H7 (cell line): ENCODE results near the gene SCLY. TPM values are rescaled to one million over a fixed set of nuclear protein-coding genes. Genes with fewer than 3 reads are reported as not detected.
A peak's percentile ranks its signal among the peaks of the same experiment; 100 is the strongest.

ENCODE experiments used
- DNase-seq: peaks from one replicate; pipeline ENCODE4 v3.0.0; 2012
- H3K27me3 ChIP-seq: 2 replicates; pipeline ENCODE4 v1.6.0; 2011; ENCODE audit warnings: mild to moderate bottlenecking, low read length; ENCODE audit not compliant: control insufficient read depth, insufficient read depth
- H3K36me3 ChIP-seq: replicated peaks from 2 replicates; pipeline ENCODE4 v1.5.1; 2011; ENCODE audit warnings: low read length; ENCODE audit not compliant: control insufficient read depth, insufficient read depth
- H3K4me3 ChIP-seq: 2 replicates; pipeline ENCODE4 v1.5.1; 2011; ENCODE audit warnings: low read depth, mild to moderate bottlenecking, control low read depth, low read length, moderate library complexity; ENCODE audit not compliant: insufficient read depth
- total RNA-seq: library from RNA; depleted of rRNA; stranded (reverse); fragments of >200 nt; shearing (Covaris generic); gene quantifications from 2 replicates; pipeline ENCODE4 v1.2.3, GENCODE V29; 2014

SCLY gene
- total RNA-seq, 1 experiment from 2014 or later, result 53.0 TPM

DNA sequence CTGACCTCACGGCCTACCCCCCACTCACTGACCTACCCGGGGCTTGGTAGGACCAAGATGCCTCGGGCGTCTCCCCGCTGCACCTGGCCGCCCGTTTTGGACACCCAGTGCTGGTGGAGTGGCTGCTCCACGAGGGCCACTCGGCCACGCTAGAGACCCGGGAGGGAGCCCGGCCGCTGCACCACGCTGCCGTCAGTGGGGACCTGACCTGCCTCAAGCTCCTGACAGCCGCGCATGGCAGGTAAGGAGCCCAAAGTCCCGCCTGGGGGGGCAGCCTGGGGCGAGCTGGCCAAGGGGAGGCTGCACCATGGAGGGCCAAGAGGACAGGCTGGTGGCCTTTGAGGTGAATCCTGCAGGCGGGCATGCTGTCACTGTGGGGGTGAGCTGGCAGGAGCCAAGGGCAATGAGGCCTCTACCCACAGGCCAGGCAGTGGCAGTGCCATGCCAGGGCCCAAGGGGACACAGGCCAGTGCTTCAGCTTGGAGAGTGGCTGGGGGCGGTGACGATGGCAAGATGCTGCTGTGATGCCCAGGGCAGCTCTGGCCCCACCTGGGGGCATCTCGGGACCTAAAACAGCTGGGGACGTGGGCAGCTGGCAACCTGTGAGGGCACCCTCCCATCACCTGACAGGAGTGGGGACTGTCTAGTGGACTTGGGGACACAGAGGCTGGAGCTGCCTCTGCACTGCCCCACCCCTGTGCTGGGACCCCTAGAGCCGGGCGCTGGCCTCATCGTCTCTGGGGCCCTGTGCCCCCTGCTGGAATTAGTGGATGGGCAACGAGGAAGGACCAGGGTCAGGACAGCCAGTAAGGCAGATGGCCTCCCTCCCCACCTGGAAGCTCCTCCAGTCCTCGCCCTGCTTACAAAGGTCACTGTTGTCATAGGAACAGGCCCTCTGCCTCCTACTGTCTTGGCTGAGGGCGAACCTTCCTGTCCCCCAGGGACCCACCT lies 41.4 kb downstream of the SCLY start:
- H3K4me3 ChIP-seq, result no peak overlapping the region
- H3K27me3 ChIP-seq, result no peaks in the 10 kb centered on the region
- H3K36me3 ChIP-seq, result no peaks in the 10 kb centered on the region
- peak; percentile 78 for DNase-seq

DNA sequence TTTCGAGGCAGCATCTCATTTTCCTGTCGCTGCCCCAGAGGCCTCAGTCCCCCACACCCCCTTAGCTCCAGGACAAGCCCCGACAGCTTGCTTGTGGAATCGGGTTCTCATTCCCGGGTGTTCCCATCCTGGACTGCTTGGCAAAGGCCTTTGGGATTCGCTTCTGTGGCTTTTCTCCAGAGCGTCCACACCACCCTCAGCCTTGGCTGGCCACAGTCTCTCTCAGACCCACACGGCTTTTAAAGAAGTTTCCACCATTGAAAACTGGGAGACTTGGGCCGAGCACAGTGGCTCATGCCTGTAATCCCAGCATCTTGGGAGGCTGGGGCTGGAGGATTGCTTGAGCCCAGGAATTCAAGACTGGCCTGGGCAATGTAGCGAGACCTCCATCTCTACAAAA lies 42.1 kb downstream of the SCLY start:
- no peak for DNase-seq
- H3K36me3 ChIP-seq, result no peaks in the 10 kb centered on the region
- H3K4me3 ChIP-seq, result no peak overlapping the region
- H3K27me3 ChIP-seq, result no peaks in the 10 kb centered on the region

DNA sequence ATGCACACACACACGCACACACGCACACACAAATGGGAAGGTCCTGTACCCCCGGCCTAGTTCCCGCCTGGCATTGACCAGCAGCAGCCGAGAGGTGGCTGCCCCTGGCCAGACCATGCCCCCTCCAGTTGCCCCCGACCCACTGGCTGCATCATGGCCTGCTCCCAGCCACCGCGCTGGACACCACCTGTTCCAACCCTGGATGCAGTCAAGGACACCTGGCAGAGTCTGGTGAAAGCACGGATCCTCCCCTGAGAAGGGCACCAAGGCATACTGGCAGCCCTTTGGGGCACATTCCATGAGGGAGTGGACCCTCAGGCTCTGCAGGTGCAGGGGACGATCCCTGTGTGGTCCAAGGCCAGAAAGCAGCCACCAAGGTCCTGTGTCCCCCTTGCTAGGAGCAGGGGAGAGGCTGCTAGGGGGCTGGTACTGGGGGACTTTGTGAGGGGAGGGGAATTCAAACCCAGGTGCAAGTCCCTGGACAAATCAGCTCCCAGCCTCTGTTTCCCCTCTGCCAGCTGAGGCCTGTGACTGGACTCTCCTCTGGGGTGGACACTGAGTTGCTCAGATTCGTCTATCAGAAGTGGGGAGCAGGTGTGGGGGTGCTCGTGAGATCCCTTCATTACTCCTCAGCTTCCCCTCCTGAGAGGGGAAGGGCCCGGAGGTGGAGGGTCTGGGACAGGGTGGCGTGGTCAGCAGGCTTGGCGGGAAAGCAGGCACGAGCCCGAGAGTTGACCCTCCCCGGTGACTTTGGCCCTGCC lies 42.8 kb downstream of the SCLY start:
- no peaks in the 10 kb centered on the region for H3K27me3 ChIP-seq
- DNase-seq, result peak; percentile 43
- no peaks in the 10 kb centered on the region for H3K36me3 ChIP-seq
- no peak overlapping the region for H3K4me3 ChIP-seq

DNA sequence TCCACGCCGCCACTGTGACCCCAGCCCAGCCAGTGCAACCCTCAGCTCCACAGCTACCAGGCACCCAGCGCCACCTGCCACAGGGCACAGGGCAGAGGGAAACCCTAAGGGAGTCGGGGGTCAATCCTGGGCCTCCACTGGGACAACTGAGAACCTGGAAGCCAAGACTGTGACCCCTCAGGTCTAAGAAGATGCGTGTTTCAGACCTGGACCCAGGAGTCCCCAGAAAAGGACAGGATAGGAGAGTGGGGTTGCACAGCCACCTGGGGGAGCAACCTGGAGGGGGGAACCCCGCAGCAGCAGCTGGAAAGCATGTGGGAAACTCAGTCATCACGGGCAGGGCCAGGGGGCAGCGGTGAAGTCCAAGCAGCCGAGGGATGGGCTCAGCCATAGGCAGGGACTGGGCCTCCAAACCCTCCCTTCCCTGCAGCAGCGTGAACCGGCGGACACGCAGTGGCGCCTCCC lies 43.5 kb downstream of the SCLY start:
- Histone ChIP-seq H3K4me3 (no peak overlapping the region), H3K36me3 (no peaks in the 10 kb centered on the region), H3K27me3 (no peaks in the 10 kb centered on the region)
- no peak for DNase-seq

DNA sequence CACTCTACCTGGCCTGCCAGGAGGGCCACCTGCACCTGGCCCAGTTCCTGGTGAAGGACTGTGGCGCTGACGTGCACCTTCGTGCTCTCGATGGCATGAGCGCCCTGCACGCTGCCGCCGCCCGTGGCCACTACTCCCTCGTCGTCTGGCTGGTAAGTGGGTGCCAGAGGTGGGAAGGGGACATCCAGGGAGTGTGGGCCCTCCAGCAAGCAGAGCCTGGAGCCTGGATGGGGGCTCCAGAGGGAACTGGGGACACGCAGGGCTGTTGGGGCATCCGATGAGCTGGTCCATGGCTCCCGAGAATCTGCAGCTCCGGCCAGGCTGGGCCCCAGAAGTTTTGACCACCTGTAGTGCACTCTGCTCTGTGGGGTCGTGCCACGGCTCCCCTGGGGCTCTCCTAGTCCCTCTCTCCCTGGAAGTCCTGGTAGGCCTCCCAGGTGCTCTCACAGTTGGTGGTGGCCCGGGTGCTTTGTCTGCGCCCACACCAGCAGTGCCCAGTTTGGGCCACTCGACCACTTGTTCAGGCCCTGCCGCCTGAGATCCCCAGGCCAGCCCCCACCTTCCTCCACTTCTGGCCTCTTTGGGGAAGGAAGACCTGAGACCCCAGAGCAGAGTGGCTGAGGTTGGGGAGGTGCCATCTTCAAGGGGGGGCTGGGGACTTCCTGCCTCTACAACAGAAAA lies 44.0 kb downstream of the SCLY start:
- Histone ChIP-seq H3K36me3 (no peaks in the 10 kb centered on the region), H3K27me3 (no peaks in the 10 kb centered on the region), H3K4me3 (no peak overlapping the region)
- peak; percentile 54 for DNase-seq

DNA sequence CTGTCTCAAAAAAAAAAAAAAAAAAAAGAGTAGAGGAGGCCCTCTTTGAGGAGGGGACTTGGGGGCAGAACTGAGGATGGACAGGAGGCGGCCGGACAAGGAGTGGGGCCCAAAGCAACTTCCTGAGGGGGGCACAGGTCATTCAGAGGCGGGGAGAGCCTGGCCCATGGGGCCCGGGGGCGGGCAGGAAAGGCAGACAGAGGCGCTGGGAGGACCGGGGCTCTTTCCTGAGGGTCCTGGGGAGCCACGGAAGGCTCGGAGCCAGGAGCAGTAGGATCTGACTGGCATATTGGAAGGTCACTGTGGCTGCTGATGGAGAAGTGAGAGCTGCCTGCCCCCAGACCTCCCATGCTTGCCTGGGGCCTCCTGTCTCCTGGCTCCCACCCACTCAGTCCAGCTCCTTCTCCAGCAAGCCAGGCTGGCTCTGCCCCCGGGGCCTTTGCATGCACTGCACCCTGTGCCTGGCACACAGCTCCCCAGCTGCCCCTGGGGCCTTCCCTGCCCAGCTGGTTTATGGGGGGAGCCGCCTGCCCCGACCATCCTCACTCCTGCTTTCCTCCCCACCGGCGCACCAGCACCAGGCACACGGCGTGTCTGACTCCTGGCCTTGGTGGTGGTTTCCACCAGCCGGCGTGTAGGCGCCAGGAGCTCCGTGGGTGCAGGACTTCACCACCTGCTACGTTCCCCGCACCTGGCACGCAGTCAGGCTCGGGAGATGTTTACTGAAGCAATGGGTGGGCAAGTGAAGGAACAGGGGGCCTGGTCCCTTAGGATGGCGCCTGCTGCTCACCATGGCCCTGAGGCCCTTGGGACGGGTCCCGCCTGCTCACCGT lies 44.9 kb downstream of the SCLY start:
- Histone ChIP-seq H3K36me3 (no peaks in the 10 kb centered on the region), H3K4me3 (no peak overlapping the region), H3K27me3 (no peaks in the 10 kb centered on the region)
- peak; percentile 53 for DNase-seq

DNA sequence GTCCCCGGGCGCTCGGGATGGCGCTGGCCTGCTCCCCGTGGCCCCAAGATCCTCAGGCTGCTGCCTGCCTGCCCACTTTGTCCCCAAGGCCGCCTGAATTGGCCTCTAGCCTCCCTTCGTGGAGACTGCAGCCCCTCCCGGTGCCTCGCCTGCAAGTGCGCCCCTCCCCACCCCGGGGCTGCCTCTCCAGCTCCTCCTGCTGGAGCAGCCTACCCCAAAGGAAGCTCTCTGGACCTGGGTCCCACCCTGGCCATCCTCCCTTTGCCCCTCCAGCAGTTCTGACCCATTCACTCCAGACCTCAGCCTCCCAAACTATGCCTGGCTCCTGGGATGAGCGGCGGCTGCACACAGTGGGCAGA lies 45.5 kb downstream of the SCLY start:
- Histone ChIP-seq H3K36me3 (no peaks in the 10 kb centered on the region), H3K27me3 (no peaks in the 10 kb centered on the region), H3K4me3 (no peak overlapping the region)
- peak; percentile 89 for DNase-seq

DNA sequence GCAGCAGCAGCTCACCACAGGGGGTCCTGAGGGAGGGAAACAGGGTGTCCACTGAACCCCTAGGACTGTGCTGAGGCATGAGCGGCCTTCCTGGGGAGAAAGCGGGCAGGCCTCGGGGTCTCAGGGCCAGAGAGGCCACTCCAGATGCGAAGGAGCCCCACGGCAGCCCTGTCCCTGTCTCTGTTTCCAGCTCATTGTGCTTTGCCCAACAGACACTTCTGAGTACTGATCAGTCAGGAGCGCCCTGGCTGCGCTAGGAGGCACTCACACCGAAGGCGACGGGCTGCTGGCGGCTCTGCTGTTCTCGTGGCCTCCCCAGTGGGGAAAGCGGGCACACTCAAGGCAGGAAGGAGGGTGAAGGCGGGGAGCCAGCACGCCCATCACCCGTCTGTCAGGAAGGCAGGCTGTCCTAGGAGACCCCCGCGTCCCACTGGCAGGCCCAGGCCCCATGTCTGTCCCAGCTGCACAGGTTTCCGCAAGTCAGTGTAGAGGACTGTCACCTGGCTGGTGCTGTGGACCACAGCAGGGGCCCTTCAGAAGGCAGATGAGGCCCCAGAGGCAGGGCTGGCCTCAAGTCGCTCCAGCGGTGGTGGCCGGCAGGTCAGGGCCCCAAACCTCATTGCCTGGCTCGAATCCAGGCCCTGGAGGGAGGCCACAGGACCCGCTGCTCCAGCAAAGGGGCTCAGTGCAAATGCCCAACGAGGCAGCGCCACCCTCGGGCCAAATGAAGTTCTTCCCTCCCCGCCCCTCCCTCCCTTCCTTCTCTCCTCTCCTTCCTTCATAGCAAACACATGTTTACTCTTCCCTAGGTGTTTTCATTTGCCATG lies 46.1 kb downstream of the SCLY start:
- Histone ChIP-seq H3K27me3 (no peaks in the 10 kb centered on the region), H3K4me3 (no peak overlapping the region), H3K36me3 (no peaks in the 10 kb centered on the region)
- peak; percentile 90 for DNase-seq

DNA sequence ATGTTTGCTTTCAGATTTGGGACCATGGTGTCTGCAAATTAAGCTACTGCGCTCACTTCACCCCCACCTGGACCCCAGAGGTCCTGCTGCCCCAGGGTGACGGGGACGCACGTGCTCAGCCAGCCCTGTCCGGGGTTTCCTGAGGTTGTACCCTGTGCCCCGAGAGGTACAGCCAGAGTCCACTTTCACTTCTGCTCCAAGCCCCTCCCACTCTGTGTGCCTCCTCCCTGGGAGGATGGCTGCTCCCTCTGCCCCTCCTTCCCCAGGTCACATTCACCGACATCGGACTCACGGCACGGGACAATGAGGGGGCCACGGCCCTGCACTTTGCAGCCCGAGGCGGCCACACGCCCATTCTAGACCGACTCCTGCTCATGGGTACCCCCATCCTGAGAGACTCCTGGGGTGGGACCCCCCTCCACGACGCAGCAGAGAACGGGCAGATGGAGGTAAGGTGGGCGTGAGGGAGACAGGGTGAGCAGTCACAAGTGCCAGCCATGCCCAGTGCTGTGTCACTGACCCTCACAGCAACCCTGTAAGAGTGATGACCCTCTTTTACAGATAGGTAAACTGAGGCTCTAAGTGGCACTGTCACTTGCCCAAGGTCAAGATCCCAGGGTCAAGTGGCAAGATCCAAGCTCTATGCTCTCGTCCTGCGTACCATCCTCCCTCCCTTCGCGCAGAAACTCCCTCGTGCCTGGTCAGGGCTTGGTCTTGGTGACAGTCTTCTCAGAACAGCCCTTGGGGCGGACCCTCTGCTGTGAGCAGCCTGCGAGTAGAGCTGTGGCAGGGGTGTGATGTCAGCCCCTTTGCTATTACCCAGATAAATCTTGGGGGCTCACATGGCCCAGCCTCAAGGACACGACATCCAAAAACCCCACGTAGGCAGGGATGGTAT lies 47.0 kb downstream of the SCLY start:
- Histone ChIP-seq H3K27me3 (no peaks in the 10 kb centered on the region), H3K36me3 (no peaks in the 10 kb centered on the region), H3K4me3 (no peak overlapping the region)
- DNase-seq, result peak; percentile 72

DNA sequence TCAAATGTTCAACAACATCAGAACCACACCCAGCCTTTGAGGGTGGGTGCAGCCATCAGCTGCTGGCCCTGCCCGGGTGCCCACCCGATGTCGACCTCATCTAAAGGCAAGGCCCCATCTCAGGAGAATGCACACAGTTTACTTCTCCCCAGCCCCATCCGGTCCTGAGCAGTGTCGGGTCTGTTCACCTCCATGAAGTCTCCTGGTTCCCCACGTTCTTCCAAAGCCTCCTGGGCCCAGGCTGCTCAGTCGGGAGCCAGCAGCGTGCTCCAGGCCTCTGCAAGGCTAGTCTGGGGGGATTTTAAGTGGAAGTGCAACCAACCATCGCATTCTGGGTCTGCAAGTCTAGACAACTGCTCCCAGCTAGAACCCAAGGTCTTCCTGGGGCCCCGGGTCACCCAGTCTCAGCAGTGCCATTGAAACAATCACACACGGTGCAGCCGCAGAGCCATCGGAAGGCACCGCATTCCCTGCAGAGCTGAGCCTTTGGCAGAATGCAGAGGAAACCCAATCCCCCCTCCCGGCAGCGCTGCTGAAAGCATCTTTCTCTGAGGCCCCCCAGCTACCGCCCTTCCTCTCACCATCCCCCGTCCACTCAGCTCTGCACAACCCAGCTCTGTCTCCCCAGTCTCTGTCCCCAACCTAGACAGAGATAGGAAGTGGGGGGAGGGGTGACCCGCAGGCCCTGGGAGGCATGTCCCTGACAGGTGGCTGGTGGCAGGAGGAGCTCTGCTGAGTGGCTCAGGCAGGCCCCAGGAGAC lies 47.8 kb downstream of the SCLY start:
- Histone ChIP-seq H3K4me3 (no peak overlapping the region), H3K36me3 (no peaks in the 10 kb centered on the region), H3K27me3 (no peaks in the 10 kb centered on the region)
- DNase-seq, result peak; percentile 76

DNA sequence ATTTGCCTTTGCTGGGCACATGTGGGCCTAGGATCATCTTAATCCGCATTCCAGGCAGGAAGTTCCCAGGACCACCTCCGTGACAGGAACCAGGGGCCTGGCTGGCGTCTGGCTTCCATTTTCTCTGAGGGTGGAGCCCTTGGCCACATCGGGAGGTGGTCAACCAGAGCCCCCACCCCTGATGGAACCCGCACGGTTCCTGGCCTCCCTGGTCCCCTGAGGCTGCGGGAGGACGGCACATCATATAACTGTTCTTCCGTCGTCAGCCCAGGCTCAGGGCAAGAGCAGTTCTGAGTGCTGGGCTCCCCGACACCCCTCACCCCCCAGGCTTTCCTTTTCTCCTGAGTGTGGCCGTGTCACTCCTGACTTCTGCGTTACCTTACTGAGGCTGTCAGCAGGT lies 52.8 kb downstream of the SCLY start:
- H3K4me3 ChIP-seq, result no peak overlapping the region
- peaks cover 3% of the 10 kb centered on the region; the same call in 1 of the 2 replicates for H3K27me3 ChIP-seq
- DNase-seq, result peak; percentile 39
- no peaks in the 10 kb centered on the region for H3K36me3 ChIP-seq

DNA sequence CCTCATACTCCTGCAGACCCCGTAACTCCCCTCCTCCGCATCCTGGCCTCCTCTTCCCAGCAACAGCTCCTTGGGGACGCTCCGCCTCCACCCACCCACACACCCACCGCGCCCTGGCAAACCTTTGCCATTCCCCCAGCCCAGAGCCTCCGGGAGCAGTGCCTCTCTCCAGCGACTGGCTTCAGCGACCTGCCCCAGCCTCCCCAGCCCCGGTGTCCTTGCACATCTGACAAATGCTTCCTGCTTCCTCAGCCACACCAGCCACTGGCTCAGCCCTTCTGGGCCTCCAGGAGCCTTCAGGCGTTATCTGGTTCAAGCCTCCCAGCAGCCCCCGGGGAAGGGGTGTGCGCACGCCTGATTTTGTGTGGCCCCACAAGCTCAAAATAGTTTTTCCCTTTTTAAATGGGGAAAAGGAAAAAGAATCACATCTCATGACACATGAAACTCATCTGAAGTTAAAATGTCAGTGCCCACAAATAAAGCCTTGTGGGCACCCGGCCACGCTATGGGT lies 53.6 kb downstream of the SCLY start:
- no peak for DNase-seq
- no peaks in the 10 kb centered on the region for H3K36me3 ChIP-seq
- no peak overlapping the region for H3K4me3 ChIP-seq
- H3K27me3 ChIP-seq, result peaks cover 3% of the 10 kb centered on the region; the same call in 1 of the 2 replicates
